GM18508 (cell line): ENCODE results near the gene GABARAPL1.

ENCODE experiments used
- ATAC-seq: cut with Tn5 transposase; IDR thresholded peaks from one replicate; pipeline ENCODE4 v1.9.1; 2021; ENCODE audit warnings: moderate number of reproducible peaks; ENCODE audit not compliant: insufficient read depth, unreplicated experiment

The GABARAPL1 gene

DNA sequence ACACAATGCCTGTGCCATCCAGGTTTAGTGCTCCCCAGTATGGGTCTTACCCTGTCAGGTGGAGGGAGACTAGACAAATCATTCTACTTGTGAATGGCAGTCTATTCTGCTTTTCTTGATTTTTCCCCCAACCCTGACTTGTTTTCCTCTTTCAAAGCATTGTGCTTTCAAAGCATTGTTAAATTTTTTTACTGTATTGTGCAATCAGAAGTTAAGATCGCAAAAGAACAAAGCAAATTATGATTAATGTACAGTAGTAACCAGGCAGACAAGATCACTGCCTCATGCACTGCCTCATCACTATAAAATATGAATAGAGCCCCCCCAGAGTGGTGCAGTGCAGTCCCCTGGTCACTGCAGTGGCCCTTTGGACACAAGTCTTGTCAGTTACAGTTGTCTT, 14.1 kb downstream of the GABARAPL1 start:
- no peak for ATAC-seq

DNA sequence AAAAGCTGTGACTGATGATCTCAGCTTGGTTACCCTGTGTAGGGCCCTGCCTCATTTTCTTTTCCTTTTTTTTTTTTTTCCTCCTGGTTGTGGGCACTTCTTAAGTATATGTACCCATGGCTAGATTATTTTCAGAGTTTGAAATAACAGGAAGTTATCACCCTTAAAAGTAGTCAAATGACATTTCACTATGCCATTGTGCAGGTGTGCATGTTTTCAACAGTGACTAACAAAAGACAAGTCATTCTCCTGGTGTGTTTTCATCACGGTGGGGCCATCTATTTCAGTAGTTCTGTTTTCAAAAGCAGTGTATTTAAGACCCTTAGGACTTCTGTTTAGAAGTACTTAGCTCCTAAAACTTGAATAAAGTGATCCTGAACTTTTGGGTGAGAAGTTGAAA, 15.0 kb downstream of the GABARAPL1 start:
- ATAC-seq = no peak

DNA sequence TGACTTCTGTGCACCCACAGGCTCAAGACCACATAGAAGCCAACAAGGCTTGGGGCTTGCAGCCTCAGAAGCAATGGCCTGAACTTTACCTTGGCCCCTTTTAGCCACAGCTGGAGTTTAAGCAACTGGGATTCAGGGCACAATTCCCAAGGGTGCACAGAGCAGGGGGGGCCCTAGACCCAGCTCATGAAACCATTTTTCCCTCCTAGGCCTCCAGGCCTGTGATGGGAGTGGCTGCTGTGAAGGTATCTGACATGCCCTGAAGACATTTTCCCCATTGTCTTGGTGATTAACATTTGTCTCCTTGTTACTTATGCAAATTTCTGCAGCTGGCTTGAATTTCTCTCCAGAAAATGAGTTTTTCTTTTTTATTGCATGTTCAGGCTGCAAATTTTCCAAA, 21.9 kb downstream of the GABARAPL1 start:
- no peak for ATAC-seq

DNA sequence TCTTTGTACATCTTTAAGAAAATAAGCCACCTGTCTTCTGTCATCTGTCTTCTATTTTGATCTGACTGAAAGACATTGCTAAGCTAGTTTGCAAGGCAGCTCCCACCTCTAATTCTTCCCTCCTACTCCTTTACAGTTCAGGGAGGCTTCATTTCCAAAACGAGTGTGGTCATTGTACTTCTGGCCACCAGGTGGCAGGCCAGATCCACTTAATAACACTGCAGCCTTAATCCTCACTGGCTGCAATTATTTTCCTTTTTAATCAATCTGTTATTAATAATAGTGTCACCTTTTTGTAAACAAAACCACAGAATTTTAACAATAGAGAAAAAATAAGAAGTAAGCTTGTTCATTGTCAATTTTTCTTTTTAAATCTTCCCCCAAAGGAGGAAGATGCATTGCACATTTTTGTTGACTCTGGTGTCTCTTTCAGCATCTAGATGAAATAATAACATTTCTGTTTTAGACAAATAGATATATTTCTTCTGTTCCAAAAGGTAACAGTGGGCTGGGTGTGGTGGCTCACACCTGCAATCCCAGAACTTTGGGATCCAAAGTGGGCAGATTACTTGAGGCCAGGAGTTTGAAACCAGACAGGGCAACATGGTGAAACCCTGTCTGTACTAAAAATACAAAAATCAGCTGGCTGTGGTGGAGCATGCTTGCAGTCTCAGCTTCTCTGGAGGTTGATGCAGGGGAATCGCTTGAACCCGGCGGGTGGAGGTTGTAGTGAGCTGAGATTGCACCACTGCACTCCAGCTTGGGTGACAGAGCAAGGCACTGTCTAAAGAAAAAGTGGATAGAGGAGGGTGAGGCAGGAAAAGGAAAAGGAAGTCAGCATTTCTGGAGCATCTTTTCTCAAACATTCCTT, 23.3 kb downstream of the GABARAPL1 start:
- no peak for ATAC-seq

DNA sequence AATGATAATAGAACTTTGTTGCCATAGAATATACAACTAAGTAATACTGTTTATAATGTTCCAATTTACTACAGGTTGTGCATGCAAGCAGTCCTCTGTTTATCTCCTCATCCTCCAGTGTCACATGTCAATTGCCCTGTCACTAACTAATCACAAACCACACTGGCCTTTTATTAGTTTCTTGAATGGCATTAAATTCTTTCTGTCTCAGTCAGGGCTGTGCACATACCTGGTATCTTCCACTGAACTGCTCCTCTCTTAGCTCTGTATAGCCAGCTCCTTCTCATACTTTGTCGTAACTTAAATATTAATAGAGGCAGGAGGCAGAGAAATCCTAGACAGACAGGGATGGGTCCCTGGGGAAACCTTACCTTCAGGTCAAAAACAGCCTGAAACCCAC, 24.0 kb downstream of the GABARAPL1 start:
- no peak for ATAC-seq

DNA sequence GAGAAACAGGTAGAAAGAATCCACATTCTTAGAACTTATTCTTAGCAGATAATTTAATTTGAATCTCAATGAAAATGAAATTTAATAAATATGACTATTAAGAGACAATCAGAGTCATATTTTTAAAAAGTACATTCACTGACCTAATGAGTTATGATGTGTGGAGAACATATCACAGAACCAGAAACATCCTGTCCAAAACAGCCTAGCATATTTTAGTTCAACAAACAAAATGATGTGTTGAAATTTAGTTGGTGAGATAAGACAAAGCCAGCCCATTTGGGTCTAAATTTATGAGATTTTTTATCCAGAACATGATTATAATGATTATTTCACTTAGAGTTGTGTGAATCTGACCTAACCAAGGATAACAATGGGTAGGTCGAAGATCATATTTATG, 25.8 kb downstream of the GABARAPL1 start:
- ATAC-seq = no peak

DNA sequence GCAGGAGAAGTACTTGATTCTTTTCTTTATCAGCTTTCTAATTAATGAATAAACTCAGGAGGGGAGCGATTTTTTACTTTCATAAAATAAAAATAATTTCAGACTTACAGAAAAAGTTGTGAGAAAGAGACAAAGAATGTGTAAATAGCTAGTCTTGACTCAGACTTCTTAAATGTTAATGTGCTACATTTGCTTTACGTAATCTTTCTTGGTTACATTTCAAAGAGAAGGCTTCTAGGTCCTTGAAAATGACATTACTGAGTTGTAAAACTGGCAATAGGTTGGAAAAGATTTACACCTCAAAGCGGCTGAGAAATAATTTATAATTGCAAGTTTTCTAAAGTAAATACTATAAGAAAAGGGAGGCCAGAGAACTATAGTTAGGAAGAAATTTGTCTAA, 28.6 kb downstream of the GABARAPL1 start:
- no peak for ATAC-seq

DNA sequence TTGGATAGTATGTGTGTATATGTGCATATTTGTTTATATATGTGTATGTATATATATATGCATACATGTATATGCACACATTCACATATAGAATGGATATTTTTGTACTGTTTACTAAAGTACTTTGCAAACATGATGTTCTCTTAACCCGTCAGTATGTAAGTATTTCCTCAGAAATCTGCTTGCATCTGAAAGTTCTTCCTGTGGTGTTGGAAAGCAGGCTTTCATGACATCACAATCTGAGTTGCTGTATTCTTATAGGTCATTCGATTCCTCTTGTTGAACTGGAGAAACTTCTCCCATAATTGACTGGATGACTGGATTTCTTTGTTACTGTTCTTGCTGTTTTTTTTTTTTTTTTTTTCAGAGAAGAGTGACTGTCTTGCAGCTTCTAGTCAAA, 29.1 kb downstream of the GABARAPL1 start:
- ATAC-seq = no peak

DNA sequence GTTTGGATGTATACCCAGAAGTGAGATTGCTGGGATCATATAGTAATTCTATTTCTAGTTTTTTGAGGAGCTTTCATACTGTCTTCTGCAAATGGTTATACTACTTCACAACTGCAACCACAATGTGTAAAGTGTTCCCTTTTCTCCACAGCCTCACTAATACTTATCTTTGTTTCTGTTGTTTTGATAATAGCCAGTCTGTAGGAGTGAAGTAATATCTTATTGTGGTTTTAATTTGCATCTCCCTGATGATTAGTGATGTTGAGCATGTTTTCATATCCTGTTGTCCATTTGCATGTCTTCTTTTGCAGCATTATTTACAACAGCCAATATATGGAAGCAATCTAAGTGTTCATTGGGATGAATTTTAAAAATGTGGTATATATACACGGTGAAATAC, 29.9 kb downstream of the GABARAPL1 start:
- ATAC-seq = no peak

DNA sequence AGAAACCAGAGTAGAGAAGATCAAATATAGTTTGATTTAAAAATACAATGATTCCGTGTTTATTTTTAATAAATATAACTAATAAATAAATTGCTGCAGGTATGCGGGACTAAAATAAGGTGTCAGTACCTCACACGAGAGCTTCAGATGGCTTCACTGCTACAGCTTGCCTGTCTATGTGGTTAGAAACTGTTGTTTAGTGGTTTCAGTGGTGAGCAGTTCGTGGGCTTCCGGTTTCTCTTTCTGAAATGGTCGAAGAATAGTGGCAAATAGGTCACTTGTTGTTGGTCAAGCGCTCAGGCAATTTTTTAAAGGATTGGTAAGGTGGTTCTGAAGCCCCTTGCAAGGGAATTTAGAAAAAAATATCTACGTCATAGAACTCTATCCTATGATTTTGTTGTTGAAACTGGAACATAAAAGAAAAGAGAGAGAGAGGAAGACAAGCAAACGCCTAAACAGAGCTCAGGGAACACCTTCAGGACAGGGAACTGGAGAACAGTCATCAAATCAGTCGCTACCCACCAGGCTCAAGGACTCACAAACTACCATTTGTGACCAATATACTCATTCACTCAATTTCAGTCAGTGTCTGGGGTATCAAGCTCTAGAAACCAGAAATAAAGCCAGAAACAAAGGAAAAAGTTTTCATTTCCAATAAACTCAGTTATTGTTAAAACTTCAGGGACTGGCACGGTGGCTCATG, 31.3 kb downstream of the GABARAPL1 start:
- ATAC-seq = peak; percentile 86

DNA sequence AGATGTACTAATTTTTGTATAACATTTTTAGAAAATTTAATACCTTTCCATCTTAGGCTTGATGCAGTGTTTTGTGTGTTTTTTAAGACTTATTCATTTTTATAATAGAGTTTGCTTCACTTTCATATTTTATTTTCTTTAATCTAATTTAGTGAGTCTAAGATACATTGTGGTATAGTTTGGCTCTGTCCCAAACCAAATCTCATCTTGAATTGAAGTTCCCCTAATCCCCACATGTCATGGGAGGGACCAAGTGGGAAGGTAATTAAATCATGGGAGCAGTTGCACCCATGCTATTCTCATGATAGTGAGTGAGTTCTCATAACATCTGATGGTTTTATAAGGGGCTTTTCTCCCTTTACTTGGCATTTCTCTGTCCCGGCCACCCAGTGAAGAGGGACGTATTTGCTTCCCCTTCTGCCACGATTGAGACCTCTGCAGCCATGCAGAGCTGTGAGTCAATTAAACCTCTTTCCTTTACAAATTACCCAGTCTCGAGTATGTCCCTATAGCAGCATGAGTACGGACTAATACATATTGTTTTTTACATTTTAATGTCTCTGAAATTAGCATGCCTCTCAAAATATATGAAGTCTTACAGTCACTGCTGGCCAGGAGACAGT, 34.9 kb downstream of the GABARAPL1 start:
- no peak for ATAC-seq

DNA sequence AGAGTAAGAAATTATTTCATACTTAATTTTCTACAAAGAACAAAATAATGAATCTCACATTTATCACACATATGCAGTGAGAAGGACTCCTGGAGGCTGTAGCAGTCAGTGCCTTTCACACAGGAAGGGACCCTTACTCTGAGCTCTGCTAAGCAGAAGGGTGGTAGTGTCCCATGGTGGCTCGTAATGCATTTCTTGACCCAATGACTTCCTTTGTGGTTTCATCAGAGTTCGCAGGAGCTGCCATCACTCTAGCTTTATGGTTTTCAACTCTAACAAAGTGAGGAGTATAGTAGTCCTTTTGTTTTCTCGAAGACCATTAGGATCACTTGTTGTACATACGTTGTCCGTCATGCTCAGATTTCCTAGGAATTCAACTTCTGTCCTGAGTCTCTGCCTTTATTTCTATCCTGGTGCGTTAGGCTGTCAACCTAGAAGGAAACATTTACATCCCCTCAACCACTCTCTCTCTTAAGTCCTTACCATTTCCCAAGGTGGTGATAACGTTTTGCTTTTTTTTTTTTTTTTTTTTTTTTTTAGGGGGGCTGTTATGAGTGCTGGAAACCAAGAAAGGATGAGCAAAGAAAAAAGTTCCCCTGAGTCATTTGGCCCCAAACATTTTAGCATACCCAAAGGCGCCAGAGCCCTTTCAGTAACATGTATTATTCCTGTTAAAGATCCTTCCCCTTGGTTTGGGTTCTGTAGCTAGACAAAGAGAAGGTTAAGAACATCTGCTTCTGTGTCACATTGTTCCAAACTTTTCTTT, 37.2 kb downstream of the GABARAPL1 start:
- ATAC-seq = no peak

DNA sequence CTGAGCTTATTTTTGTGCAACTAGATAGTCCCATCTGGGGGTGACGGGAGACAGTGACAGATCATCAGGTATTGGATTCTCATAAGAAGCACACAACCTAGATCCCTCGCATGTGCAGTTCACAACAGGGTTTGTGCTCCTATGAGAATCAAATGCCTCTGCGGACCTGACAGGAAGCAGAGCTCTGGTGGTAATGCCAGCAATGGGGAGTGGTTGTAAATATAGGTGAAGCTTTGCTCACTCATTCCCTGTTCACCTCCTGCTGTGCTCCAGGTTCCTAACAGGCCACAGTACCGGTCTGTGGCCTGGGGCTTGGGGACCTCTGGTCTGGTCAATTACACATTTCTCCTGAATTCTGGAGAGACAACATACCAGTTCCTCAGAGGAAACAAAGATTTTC, 39.0 kb downstream of the GABARAPL1 start:
- no peak for ATAC-seq

DNA sequence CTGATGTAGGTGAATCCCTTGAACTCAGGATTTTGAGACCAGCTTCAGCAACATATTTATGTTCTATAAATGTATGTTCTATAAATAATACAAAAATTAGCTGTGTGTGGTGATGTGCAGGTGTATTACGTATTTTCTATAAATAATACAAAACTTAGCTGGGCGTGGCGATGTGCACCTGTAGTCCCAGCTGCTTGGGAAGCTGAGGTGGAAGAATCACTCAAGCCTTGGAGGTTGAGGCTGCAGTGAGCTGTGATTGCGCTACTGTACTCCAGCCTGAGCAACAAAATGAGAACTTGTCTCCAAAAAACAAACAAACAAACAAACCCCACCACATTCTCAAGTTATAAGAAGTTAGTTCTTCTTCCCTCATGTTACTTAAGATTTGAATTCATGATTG, 39.5 kb downstream of the GABARAPL1 start:
- no peak for ATAC-seq

DNA sequence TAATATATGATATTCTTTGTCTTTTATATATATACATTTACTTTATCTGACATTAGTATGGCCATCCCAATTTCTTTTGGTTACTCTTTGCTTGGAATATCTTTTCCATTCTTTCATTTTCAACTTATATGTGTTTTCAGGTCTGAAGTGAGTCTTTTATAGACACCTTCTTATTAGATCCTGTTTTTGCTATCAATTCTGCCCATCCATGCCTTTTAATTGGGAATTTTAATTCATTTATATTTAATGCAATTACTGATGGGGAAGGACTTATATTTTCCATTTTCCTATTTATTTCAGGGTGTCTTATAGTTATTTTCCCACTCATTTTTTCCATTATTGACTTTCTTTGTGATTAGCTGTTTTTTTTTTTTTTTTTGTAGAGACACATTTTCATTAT, 43.4 kb downstream of the GABARAPL1 start:
- no peak for ATAC-seq

DNA sequence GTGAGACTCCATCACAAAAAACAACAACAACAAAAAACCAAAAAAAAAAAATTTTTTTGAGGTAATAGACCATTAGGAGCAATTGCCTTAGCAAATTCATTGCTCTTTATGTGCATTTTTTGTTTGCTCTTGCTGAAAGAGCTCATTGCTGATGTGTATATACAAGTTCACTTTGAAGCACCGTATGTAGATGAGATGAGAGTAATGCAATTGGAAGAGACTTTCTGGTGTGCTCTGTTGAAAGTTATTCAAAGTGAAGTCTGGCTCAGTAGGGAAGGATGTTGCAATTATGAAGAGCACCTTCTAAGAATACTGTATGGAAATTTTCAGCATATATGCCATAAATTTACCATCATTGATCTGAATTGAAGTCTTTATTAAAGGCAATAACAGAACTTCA, 48.2 kb downstream of the GABARAPL1 start:
- no peak for ATAC-seq

DNA sequence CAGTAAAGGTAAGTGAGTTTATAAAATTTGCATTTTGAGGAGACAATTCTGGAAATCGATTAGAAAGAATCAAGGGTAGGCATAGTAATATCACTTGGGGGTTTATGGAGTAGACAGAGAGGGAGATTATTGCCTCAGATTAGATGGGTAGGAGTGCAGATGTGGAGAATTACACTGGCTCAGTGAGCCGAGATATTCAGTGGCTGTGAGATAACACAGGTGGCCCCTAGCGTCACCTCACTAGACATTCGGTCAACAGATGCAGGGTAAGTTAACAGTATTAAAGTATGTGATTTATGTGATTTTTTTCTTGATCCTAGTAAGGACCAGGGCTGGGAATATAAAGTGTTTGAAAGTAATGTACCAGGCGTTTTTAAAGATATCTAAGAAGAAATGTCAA, 55.4 kb downstream of the GABARAPL1 start:
- no peak for ATAC-seq

DNA sequence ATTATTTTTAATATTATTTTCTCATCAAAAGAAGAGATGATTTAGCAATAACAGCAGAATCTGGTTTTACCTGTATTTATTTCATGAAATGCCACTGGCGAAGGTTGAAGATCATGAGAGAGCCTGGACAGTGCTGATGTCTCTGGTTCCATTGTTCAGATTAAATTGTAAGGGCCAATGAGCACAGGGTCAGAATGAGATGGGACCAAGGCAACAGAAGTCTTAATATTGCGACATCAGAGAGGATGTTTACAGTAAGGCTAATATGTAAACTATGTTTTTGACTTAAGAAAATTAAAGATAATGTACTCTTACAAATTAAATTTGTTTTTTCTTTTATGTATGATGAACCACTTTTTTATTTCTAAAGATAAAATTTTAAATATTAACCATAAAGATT, 59.8 kb downstream of the GABARAPL1 start:
- ATAC-seq = no peak
